SK-N-SH (cell line): Measurements from ENCODE around the gene SPEM1. TPM values are rescaled to one million over a fixed set of nuclear protein-coding genes. Genes with fewer than 3 reads are reported as not detected.

Source experiments
- polyA plus RNA-seq, 3 experiments: library from polyadenylated mRNA; depleted of rRNA; stranded (reverse); fragments of >200 nt; gene quantifications; 2 replicates each; pipeline ENCODE4 v1.2.3, GENCODE V29; 2012

Gene SPEM1
- polyA plus RNA-seq, 1 of the 3 experiments (the other 2 are of a cell fraction): not detected

Other genes with a start within 250 kb of the SPEM1 start
- 2.0 and 2.1 TPM in 2 replicates for gene ASGR1, start 241.0 kb upstream of the SPEM1 start, polyA plus RNA-seq (2012; rRNA removed)
- gene DLG4, start 200.5 kb upstream of the SPEM1 start, polyA plus RNA-seq (2012; rRNA removed): 22.1 and 30.5 TPM in 2 replicates
- gene ACADVL, start 200.4 kb upstream of the SPEM1 start, polyA plus RNA-seq (2012; rRNA removed): 635 and 796 TPM in 2 replicates
- gene DVL2, start 185.8 kb upstream of the SPEM1 start, polyA plus RNA-seq (2012; rRNA removed): 6.9 and 8.3 TPM in 2 replicates
- 53.3 and 58.5 TPM in 2 replicates for gene PHF23, start 180.9 kb upstream of the SPEM1 start, polyA plus RNA-seq (2012; rRNA removed)
- gene GABARAP, start 177.9 kb upstream of the SPEM1 start, polyA plus RNA-seq (2012; rRNA removed): 585 and 637 TPM in 2 replicates
- gene CTDNEP1, start 168.6 kb upstream of the SPEM1 start, polyA plus RNA-seq (2012; rRNA removed): 111 and 124 TPM in 2 replicates
- gene ELP5, start 168.1 kb upstream of the SPEM1 start, polyA plus RNA-seq (2012; rRNA removed): 45.4 and 52.1 TPM in 2 replicates
- 2.9 and 5.0 TPM in 2 replicates for gene CLDN7, start 157.8 kb upstream of the SPEM1 start, polyA plus RNA-seq (2012; rRNA removed)
- 0.44 and 0.54 TPM in 2 replicates for gene SLC2A4, start 138.6 kb upstream of the SPEM1 start, polyA plus RNA-seq (2012; rRNA removed)
- 0.36 and 0.54 TPM in 2 replicates for gene YBX2, start 125.7 kb upstream of the SPEM1 start, polyA plus RNA-seq (2012; rRNA removed)
- 711 and 971 TPM in 2 replicates for gene EIF5A, start 112.7 kb upstream of the SPEM1 start, polyA plus RNA-seq (2012; rRNA removed)
- gene GPS2, start 105.0 kb upstream of the SPEM1 start, polyA plus RNA-seq (2012; rRNA removed): 67.0 and 102 TPM in 2 replicates
- gene NEURL4, start 91.0 kb upstream of the SPEM1 start, polyA plus RNA-seq (2012; rRNA removed): 20.7 and 22.1 TPM in 2 replicates
- gene ACAP1, start 83.8 kb upstream of the SPEM1 start, polyA plus RNA-seq (2012; rRNA removed): 0.71 and 6.4 TPM in 2 replicates
- gene KCTD11, start 68.2 kb upstream of the SPEM1 start, polyA plus RNA-seq (2012; rRNA removed): 9.5 and 12.1 TPM in 2 replicates
- gene TMEM95, start 65.2 kb upstream of the SPEM1 start, polyA plus RNA-seq (2012; rRNA removed): not detected in 2 replicates
- gene TNK1, start 39.2 kb upstream of the SPEM1 start, polyA plus RNA-seq (2012; rRNA removed): 0.64 and 0.75 TPM in 2 replicates
- 72.0 and 95.0 TPM in 2 replicates for gene PLSCR3, start 25.8 kb upstream of the SPEM1 start, polyA plus RNA-seq (2012; rRNA removed)
- 114 and 213 TPM in 2 replicates for gene TMEM256, start 16.2 kb upstream of the SPEM1 start, polyA plus RNA-seq (2012; rRNA removed)
- gene NLGN2, start 12.5 kb upstream of the SPEM1 start, polyA plus RNA-seq (2012; rRNA removed): 16.8 and 29.9 TPM in 2 replicates
- not detected in 2 replicates for gene SPEM2, start 5.3 kb downstream of the SPEM1 start, polyA plus RNA-seq (2012; rRNA removed)
- gene SPEM3, start 8.5 kb downstream of the SPEM1 start, polyA plus RNA-seq (2012; rRNA removed): not detected in 2 replicates
- gene TMEM102, start 15.1 kb downstream of the SPEM1 start, polyA plus RNA-seq (2012; rRNA removed): 6.5 and 6.6 TPM in 2 replicates
- 1.9 and 2.5 TPM in 2 replicates for gene FGF11, start 19.2 kb downstream of the SPEM1 start, polyA plus RNA-seq (2012; rRNA removed)
- 26.8 and 29.7 TPM in 2 replicates for gene CHRNB1, start 24.7 kb downstream of the SPEM1 start, polyA plus RNA-seq (2012; rRNA removed)
- gene ZBTB4, start 59.3 kb downstream of the SPEM1 start, polyA plus RNA-seq (2012; rRNA removed): 11.4 and 12.8 TPM in 2 replicates
- gene SLC35G6, start 61.1 kb downstream of the SPEM1 start, polyA plus RNA-seq (2012; rRNA removed): not detected in 2 replicates
- gene POLR2A, start 64.0 kb downstream of the SPEM1 start, polyA plus RNA-seq (2012; rRNA removed): 19.0 and 37.3 TPM in 2 replicates
- gene TNFSF12, start 128.7 kb downstream of the SPEM1 start, polyA plus RNA-seq (2012; rRNA removed): 31.1 and 47.6 TPM in 2 replicates
- 1.0 and 2.1 TPM in 2 replicates for gene TNFSF13, start 138.4 kb downstream of the SPEM1 start, polyA plus RNA-seq (2012; rRNA removed)
- 80.8 and 103 TPM in 2 replicates for gene SENP3, start 141.6 kb downstream of the SPEM1 start, polyA plus RNA-seq (2012; rRNA removed)
- gene CD68, start 159.3 kb downstream of the SPEM1 start, polyA plus RNA-seq (2012; rRNA removed): 34.6 and 62.4 TPM in 2 replicates
- 126 and 142 TPM in 2 replicates for gene MPDU1, start 163.5 kb downstream of the SPEM1 start, polyA plus RNA-seq (2012; rRNA removed)
- 1.3 TPM in 2 replicates for gene SOX15, start 169.8 kb downstream of the SPEM1 start, polyA plus RNA-seq (2012; rRNA removed)
- gene FXR2, start 194.6 kb downstream of the SPEM1 start, polyA plus RNA-seq (2012; rRNA removed): 56.4 and 62.3 TPM in 2 replicates
- 42.8 and 43.1 TPM in 2 replicates for gene SAT2, start 207.5 kb downstream of the SPEM1 start, polyA plus RNA-seq (2012; rRNA removed)
- gene SHBG, start 209.8 kb downstream of the SPEM1 start, polyA plus RNA-seq (2012; rRNA removed): 0.70 and 1.1 TPM in 2 replicates
- 0.05 and 0.08 TPM in 2 replicates for gene ATP1B2, start 230.6 kb downstream of the SPEM1 start, polyA plus RNA-seq (2012; rRNA removed)